HG03469 (cell line): ENCODE results near the gene PUS7.
"Not testable (repeated sequence)": the region's sequence is repeated elsewhere in the genome, so short reads cannot be mapped to it uniquely, and the experiment has no call there.

ENCODE experiments used
- ATAC-seq: cut with Tn5 transposase; IDR thresholded peaks from one replicate; pipeline ENCODE4 v1.9.1; 2021; ENCODE audit warnings: mild to moderate bottlenecking, moderate library complexity, moderate number of reproducible peaks; ENCODE audit not compliant: unreplicated experiment

PUS7 gene

GRCh38 chr7:105521717-105522463, at the start of gene PUS7:
TSS of gene PUS7 (minus strand) at chr7:105522271. CDS start at chr7:105508512, 13,759 bp downstream.
- ATAC-seq = peak; percentile 68

- no peak for ATAC-seq
These were observed 45.8 kb upstream of the PUS7 start for GRCh38 chr7:105567821-105568220.

- ATAC-seq = no peak
These were observed 45.0 kb upstream of the PUS7 start for GRCh38 chr7:105567024-105567423.

GRCh38 chr7:105565190-105565589, 43.1 kb upstream of the PUS7 start:
- no peak for ATAC-seq

GRCh38 chr7:105559926-105560325, 37.9 kb upstream of the PUS7 start:
- ATAC-seq = no peak

GRCh38 chr7:105538339-105538738, 16.3 kb upstream of the PUS7 start:
- ATAC-seq = no peak

- ATAC-seq = no peak
These were observed 10.8 kb upstream of the PUS7 start for GRCh38 chr7:105532709-105533460.

- ATAC-seq = peak; percentile 97
These were observed 10.0 kb upstream of the PUS7 start, which contains the start of gene RINT1 for GRCh38 chr7:105531792-105532671. TSS of gene RINT1 (plus strand) at chr7:105532201. CDS start at chr7:105532316, 115 bp downstream.

GRCh38 chr7:105530546-105530945, 8.5 kb upstream of the PUS7 start:
- ATAC-seq = no peak

GRCh38 chr7:105530126-105530525, 8.1 kb upstream of the PUS7 start:
- no peak for ATAC-seq

- ATAC-seq = not testable (repeated sequence)
These were observed 5.7 kb upstream of the PUS7 start for GRCh38 chr7:105527737-105528136.

GRCh38 chr7:105524840-105525239, 2.8 kb upstream of the PUS7 start:
- ATAC-seq = no peak

- not testable (repeated sequence) for ATAC-seq
These were observed 2.4 kb upstream of the PUS7 start for GRCh38 chr7:105524423-105524822.

- ATAC-seq = peak; percentile 11
These were observed 899 bp downstream of the PUS7 start for GRCh38 chr7:105521027-105521716.

GRCh38 chr7:105520620-105521019, 1.5 kb downstream of the PUS7 start:
- ATAC-seq = not testable (repeated sequence)

GRCh38 chr7:105519353-105519752, 2.7 kb downstream of the PUS7 start:
- ATAC-seq = no peak

- ATAC-seq = not testable (repeated sequence)
These were observed 6.5 kb downstream of the PUS7 start for GRCh38 chr7:105515610-105516009.

- no peak for ATAC-seq
These were observed 9.0 kb downstream of the PUS7 start for GRCh38 chr7:105512926-105513526.

- ATAC-seq = no peak
These were observed 9.7 kb downstream of the PUS7 start for GRCh38 chr7:105512415-105512814.

GRCh38 chr7:105502173-105502572, 19.9 kb downstream of the PUS7 start:
- ATAC-seq = no peak
